HG03439 (cell line): ENCODE results near the gene KCMF1.

Experiments
- ATAC-seq: cut with Tn5 transposase; IDR thresholded peaks from one replicate; pipeline ENCODE4 v1.9.1; 2021; ENCODE audit warnings: mild to moderate bottlenecking, moderate library complexity; ENCODE audit not compliant: unreplicated experiment

KCMF1 gene

DNA sequence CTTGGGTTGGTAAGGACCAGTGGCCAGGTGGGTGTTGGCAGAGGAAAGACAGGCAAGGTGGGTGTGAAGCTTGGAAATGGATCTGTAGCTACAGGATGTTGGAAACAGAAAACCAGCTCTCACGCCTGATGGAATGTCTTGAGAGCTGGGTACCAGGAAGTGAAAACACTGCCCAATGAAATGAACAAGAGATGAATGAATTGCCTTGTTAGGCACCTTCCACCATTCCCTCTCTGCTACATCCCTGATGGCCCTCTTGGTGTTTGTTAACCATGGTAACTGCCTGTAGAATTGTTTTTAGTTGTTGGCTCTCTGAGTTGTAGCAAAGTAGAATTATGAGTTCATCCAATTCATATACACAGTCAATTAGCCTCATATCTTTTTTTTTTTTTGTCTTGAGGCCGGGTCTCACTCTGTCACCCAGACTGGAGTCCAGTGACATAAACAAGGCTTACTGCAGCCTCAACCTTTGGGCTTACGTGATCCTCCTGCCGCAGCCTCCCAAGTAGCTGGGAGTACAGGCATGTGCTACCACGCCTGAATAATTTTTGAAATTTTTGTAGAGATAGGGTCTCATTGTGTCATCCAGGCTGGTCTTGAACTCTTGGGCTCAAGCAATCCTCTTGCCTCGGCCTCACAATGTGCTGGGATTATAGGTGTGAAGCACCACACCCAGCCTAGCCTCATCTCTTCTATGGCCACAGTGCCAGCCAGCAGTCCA, 9.5 kb downstream of the KCMF1 start:
- ATAC-seq = no peak

DNA sequence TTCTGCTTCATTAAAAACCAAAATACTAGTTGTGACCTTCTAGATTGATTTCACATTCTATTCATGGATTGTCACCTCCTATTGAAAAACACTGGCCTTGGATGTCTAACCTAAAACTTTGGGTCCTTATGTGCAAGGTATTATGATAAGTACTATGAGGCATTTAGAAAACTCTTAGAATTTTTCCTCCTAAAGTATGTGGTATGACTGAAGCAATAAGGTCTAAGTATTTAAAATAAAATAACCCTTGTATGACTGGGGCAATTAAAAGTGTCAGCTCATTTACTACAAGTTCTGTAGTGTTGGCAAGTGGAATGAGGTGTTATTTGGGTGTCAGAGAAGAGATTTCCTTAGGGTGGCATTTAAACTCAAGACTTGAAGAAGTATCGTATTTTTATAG, 15.1 kb downstream of the KCMF1 start:
- ATAC-seq = no peak

DNA sequence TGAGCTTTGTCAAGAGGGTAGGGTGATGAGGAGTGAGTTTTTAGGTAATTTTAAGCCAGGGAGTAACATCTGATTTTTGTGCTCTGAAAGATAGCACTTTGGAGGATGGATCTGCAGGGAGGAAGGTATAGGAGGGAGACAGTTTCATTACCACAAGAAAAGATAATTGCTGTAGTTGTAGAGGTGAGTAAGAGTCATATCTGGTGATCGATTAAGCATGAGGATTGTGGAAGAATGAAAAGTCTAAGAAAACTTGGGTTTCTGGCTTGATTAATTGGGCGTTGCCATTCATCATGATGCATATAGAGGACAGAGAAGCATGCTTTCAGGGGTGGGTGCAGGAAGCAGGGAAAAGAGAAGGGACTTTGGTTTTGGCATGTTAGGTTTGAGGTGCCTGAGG, 18.5 kb downstream of the KCMF1 start:
- ATAC-seq = no peak

DNA sequence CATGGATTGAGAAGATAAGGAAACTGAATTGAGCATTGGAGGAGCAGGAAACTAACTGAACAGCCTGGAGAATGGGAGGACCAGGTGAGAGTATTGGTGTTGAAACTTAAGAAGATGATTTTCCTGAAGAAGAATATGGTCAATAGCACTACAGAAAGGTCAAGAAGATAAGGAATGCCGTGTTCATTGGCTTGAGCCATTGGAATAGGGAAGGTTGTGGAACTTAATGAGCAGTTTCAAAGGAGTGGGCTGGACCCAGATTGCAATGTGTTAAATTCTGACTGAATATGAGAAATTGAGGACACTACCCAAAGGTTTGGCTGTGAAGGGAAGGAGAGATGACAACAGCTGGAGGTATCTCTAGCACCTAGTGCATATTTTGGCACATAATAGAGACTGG, 19.0 kb downstream of the KCMF1 start:
- ATAC-seq = no peak

DNA sequence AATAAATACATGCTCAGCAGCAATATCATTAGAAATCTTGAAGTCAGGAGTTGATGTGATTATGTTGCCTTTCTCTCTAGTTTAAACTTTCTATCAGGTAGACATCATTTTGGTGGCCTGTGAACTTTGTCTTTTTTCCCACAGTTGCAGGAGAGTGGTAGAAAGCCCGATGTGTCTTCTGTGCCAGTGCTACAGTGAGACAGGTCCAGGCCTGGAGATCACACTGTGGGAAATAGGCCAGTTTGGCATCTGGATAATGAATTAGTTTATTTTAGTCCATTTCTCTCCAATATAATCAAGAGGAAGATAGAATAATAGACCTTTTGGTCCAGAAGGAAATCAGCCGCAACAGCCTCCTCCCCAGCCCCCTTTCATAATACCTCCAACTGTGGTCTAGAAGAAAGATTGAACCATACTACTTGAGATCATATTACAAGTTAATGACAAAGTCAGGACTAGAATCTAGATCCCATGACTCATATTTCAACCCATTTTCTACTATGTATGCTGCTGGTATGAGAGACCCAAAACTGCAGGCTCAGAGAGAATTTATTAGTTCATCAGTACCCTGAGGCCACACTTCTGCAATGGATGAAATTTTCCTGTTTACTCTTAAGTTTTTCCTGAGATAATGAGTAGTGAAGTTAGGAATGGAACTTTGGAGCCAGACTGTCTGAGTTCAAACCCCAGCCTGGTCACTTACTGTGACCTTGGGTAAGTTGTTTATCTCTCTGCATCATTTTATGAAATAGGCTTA, 20.6 kb downstream of the KCMF1 start:
- no peak for ATAC-seq

DNA sequence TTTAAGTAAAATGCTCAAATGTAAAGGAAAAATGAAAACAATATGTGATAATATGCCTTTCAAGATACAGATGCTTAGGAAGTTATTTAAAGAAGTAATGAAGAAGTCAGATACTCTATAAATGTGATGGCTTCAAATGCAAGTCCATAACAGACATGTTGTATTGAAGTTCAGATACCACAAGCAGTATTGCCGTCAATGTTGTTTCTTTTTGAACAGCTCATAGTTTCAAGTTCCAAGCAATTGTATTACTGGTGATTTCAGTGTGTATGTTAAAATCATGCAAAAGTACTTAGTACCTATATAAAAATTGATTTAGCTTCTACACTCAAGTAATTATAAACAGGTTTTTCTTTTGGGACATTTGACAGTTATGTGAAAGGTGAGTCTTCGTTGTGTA, 24.9 kb downstream of the KCMF1 start:
- ATAC-seq = no peak

DNA sequence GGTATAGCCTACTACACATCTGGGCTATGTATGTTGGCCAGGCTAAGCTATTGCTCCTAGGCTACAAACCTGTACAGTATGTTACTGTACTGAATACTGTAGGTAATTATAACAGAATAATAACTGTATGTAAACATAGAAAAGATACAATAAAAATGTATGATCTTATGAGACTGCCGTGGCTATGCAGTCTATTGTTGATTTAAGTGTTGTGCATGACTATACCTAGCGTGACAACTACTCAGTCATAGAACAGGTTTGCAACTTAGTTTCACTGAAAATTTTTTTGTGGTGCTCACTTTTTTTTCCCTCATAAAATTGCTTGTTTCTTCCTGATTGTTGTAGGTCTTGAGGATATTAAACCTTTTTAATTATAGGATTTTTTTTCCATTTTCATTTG, 25.9 kb downstream of the KCMF1 start:
- no peak for ATAC-seq

DNA sequence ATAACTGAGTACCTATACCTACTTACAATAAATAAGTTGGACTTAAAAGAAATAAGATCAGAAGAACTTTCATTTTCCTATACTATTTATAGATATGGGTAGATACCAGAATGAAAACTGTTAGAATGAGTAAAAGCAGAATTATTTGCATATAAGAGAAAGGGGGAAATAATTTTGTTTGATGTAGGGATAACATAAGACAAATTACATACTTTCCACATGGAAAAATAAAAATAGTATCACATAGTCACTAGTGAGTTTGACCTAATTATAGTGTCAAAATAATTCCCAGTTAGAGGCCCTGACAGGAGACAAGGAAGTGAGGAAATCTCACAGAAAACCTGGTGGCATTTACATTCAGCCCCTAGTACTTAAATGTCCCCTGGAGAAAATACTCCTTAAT, 28.6 kb downstream of the KCMF1 start:
- no peak for ATAC-seq

DNA sequence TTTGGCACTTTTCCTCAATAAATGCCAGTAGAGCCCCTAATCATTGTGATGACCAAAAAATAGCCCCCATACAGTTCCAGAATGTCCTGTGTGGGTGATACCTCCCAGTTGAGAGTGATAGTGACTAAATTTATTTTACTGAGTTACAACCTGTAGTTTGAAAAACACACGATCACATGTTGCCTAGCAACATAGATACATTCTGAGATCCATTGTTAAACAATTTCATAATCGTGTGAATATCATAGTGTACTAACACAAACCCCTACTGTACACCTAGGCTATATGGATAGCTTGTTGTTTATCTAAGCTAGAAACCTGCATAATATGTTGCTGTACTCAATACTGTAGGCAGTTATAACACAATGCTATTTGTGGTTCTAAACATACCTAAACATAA, 30.6 kb downstream of the KCMF1 start:
- ATAC-seq = no peak

DNA sequence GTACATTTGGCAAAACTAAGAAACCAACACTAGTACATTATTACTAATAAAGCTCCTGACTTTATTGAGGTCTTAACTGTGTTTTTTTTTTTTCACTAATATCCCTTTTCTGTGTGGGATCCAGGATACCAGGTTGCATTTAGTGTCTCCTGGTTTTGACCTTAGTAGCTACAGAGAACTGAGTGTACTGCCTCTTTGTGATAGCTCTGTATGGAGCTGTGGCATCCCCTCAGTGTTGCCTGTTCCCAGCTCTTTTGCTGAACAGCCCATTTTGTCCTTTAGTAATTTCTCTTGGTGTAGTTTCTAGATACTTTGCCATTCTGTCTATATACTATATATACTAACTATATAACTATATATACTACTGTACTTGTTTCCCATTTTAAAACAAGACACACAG, 31.6 kb downstream of the KCMF1 start:
- ATAC-seq = no peak

DNA sequence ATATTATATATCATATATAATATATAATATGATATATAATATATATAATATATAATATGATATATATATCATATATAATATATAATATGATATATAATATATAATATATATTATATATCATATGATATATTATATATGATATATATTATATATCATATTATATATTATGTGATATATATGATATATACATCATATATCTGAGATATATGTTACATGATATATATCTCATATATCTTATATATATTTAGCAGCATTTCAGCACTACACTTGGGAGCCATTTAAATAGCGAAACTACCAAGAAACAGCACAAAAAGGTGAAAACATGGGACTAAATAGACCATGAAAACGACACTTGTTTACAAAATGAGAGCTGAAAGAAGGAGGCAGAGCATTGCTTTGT, 37.3 kb downstream of the KCMF1 start:
- no peak for ATAC-seq

DNA sequence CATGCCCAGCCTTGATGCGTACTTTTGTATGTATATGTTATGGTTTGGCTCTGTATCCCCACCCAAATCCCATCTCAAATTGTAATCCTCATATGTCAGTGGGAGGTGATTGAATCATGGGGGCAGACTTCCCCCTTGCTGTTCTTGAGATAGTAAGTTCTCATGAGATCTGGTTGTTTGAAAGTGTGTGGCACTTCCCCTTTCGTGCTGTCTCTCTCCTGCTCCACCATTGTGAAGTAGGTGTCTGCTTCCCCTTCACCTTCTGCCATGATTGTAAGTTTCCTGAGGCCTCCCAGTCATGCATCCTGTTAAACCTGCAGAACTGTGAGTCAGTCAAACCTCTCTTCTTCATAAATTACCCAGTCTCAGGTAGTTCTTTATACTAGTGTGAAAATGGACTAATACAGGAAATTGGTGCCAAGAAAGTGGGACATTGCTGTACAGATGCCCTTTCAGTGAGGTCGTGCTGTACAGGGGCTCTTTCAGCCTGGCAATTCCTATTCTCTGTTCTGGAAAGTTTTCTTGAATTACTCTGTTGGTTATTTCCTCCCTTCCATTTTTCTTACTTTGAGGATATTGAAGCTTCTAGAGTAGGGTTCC, 38.2 kb downstream of the KCMF1 start:
- ATAC-seq = no peak

DNA sequence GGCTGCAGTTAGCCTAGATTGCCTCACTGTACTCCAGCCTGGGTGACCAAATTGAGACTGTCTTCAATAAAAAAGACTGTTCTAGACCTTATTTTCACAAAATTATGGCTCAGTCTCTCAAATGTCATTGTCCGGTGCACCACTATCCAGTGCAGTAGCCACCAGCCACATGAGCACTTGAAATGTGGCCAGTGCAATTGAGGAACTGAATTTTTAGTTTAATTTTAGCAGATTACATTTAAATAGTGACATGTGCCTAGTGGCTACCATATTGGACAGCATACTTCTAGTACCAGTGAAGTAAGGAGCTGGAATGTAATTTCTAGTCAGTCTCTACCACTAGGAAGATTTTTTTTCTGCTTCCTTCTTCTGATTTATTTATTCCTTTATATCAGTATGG, 39.4 kb downstream of the KCMF1 start:
- ATAC-seq = no peak

DNA sequence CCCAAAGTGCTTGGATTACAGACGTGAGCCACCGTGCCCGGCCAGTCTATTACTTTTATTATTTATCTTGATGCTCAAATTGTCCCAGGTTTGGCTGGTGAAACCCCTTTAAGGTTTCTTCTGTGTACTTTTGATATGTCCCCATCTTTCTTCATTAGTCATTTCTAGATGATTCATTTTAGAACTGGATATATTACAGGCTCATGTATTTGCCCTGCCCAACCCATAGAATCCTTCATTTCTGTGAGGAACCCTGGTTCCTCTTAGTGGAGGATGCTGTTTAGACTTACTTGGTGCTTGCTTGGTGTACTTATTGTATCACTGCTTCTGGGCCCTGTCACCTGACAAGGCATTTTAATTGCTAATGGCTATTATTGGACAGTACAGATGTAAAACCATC, 40.1 kb downstream of the KCMF1 start:
- no peak for ATAC-seq

DNA sequence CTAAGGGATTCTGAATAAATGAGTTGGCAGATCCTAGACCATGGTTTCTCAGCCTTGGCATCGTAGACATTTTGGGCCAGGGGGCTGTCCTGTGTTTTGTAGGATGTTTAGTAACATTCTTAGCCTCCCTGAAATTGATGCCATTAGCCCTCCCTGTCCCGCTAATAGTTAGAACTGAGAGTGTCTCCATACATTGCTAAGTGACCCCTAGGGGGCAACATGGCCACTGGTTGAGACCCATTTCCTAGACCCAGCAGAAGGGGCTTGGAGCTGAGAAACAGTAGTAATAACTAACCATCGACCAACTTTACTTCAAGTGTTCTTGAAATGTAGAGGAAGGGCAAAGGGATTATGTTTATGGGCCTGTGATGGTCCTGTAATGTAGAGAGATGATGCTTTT, 40.8 kb downstream of the KCMF1 start:
- ATAC-seq = no peak

DNA sequence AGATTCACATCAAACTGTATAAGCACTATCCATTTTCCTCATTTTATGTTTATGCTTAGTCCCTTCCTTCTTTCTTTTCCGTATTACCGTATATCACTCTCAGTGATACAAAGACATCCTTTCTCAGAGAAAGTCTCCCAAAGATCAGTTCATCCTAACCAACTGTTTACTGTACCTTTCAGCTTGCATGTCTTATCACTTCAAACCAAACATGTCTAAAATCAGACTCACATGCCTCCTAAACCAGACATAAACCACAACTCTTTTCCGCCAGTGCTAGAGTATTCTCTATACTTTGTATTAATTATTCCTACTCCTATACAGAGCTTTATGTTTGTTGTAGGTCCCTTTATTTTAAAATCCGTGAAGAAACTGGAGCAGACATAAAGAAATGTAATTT, 41.5 kb downstream of the KCMF1 start:
- no peak for ATAC-seq

DNA sequence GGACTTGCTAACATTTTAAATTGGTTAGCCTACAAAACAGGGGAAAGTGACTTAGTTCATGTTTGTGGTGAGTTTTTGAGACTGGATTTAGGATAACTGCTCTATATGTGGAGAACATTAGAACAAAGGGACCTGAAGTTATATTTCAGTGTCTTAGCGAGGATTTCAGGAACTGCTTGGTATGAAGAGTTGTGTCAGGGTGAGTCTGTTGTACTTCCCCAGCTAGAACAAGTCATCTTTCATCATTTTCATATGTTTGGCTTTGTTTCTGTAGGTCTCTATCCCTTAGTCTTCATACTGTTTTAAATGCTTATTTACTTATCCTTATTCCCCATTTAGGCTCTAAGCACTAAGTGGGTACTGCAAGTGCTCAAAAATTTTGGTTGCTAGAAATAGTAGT, 41.9 kb downstream of the KCMF1 start:
- no peak for ATAC-seq

DNA sequence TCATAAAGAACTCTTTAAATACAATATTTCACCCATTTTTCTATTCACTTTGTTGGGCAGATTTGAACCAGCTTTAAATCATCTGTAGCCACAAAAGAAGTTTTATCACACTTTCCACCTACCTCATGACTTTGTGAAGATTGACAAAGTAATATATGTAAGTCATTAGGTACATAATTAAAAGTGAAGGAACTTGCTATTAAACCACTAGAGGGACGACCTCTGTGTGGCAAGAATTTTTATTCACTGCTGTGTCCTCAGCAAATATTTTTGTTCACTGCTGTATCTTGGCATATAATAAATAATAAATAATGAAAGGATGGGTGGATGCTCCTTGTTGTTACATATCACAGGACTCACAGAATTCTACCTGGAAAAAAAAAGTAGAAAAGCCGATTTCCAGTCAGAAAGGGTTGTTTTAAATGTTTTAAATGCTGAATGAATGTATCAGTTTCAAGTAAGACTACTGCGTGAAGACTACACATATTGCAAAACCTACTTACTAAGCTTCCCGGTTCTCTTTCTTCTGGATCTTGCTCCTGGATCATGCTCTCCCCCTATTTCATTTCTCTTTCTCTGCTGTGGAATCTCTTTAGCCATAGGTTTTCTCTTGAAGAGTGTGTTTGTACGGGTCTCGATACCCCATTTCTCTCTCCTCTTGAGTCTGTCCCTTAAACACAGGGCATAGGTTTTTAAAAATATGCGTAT, 44.8 kb downstream of the KCMF1 start:
- ATAC-seq = no peak

DNA sequence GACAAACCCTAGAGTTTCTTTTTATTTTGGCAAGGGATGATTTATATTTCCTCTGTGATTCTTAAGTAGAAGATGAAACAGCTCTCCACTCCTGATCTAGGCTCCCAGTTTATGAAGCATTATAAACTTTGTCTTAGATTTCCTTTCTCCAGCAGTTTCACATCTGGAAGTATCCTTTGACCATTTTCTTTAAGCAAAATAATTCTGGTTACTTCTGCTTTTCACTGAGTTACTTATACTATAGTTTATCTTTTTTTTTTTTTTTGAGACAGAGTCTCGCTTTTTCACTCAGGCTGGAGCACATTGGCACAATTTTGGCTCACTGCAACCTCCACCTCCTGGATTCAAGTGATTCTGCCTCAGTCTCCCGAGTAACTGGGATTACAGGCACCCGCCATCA, 45.5 kb downstream of the KCMF1 start:
- no peak for ATAC-seq

DNA sequence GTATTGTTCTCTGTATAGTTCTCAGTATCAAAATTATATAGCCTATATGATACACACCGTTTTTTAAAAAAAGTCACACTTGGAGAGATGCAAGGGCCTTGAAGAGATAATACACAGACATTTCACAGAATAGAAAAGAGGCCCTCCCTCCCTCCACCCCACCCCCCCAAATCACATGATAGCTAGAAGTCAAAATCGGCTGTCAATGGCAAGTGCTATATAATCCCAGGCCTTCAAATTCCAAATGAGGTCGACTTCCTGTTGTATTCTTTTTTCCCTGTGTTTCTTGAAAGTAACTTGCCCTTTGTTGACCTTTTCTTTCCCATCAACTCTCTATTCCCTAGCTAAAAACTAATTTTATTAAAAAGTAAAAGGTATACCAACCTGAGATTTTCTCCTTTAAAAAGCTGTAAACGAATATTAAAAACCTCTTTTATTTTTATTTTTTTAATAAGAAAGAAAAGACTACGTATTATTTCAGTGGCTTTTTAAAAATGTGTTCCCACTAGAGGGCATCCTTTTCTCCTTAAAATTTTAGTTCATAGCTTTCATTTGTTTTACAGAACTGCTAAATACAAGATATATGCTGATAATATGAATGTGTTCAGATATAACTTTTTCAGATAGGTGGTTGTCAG, 46.6 kb downstream of the KCMF1 start:
- no peak for ATAC-seq

DNA sequence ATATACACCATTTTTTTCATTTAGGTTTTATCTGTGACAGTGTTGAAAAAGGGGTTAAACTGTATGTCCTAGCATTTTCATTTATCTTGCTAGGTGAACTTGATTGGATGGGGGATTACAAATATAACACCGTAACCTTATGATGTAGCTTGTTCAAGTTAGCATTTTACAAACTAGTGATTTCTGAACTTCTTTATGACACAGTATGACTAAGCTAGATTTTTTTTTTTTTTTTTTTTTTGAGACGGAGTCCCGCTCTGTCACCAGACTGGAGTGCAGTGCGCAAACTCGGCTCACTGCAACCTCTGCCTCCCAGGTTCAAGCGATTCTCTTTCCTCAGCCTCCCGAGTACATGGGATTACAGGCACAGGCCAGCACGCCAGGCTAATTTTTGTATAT, 47.1 kb downstream of the KCMF1 start:
- no peak for ATAC-seq
